Breast epithelium (tissue), 3 donors: ENCODE results near the gene MPP1.

Experiments used
- POLR2A ChIP-seq: fragments of 450-650 bp; IDR thresholded peaks from one replicate; pipeline ENCODE4 v1.6.1; 2016; ENCODE audit warnings: antibody characterized with exemption, mild to moderate bottlenecking, moderate library complexity
- POLR2AphosphoS5 ChIP-seq, 3 donors: sonication (generic); formaldehyde crosslinking; IDR thresholded peaks; one replicate each; pipeline ENCODE4 v1.6.1; 2017; ENCODE audit warnings: antibody characterized with exemption in 3 of 3
- TF ChIP-seq, protein P1 (sequence below), 3 donors: fragments of 450-650 bp; IDR thresholded peaks; one replicate each; pipeline ENCODE4 v1.5.1; 2016 to 2017; ENCODE audit warnings: antibody characterized with exemption in 3 of 3, mild to moderate bottlenecking in 3 of 3, moderate library complexity in 3 of 3

DNA sequence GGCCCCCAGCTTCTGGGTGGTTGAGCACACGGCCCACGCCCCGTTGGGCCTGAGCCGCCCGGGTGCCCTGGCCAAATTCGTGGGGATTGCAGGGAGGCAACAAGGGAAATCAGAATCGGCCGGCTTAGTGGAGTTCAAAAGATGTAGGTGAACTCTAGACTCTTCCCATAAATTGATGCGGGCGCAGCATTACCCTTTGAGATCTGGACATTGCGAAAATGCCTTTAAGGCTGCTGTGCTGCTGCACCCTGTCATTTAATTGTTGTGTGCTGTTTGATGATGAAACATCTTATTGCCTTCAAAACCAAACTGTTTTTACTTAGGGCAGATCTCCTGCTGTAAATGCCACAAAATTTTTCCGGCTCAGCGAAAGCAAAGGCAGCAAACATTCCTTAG, 409 bp upstream of the MPP1 start:
- TF ChIP-seq, protein P1, sequence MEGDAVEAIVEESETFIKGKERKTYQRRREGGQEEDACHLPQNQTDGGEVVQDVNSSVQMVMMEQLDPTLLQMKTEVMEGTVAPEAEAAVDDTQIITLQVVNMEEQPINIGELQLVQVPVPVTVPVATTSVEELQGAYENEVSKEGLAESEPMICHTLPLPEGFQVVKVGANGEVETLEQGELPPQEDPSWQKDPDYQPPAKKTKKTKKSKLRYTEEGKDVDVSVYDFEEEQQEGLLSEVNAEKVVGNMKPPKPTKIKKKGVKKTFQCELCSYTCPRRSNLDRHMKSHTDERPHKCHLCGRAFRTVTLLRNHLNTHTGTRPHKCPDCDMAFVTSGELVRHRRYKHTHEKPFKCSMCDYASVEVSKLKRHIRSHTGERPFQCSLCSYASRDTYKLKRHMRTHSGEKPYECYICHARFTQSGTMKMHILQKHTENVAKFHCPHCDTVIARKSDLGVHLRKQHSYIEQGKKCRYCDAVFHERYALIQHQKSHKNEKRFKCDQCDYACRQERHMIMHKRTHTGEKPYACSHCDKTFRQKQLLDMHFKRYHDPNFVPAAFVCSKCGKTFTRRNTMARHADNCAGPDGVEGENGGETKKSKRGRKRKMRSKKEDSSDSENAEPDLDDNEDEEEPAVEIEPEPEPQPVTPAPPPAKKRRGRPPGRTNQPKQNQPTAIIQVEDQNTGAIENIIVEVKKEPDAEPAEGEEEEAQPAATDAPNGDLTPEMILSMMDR (IDR thresholded peaks at IDR 0.05), result no peak
- TF ChIP-seq POLR2AphosphoS5 (IDR thresholded peaks at IDR 0.05) (no peak), POLR2A (no peak)
